GM15510 (cell line): ENCODE data around the gene PYDC2.

ENCODE experiments used
- POLR2A ChIP-seq: IDR thresholded peaks from 3 replicates; pipeline ENCODE4 v1.6.1; 2011; ENCODE audit warnings: borderline replicate concordance; ENCODE audit not compliant: insufficient read length; ENCODE audit errors: extremely low read depth

The PYDC2 gene

GRCh38 chr3:191499307-191500080, 38.5 kb downstream of the PYDC2 start:
- no peak for TF ChIP-seq POLR2A

- no peak for TF ChIP-seq POLR2A
These were observed 39.9 kb downstream of the PYDC2 start for GRCh38 chr3:191500892-191501291.

GRCh38 chr3:191502583-191502982, 41.6 kb downstream of the PYDC2 start:
- no peak for TF ChIP-seq POLR2A

DNA sequence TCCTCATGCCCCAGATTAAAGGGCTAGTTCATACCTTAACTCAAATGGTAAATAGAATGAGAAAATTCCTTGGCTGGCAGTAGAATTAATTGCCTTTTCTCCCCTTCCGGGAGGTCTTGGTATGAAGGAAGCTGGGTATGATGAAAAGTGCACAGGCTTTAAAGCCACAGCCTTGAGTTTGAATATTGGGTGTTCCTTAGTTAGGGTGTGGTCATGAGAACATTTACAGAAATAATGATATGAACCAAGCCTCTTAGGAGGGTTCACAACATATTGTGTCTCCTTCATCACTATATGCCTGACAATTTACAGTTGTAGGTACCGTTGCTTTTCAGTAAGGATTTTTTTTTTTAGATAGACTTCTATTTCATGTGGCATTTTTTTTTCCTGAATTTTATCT, 48.1 kb downstream of the PYDC2 start:
- no peak for TF ChIP-seq POLR2A
